Activated B cell treated with CpG ODN at 0.5 μM for 24 hours (primary cell): ENCODE results near the gene LYPD1. TPM values are rescaled to one million over a fixed set of nuclear protein-coding genes. Genes with fewer than 3 reads are reported as not detected.

Source experiments
- ATAC-seq: fragments of 200-7000 bp; cut with Tn5 transposase; one replicate; pipeline ENCODE4 v1.10.0; 2021; ENCODE audit warnings: low read depth, mild to moderate bottlenecking, moderate library complexity
- CTCF ChIA-PET: fragments of 350-600 bp; sonication (Branson Sonifier 250); formaldehyde crosslinking; loops from one replicate; lab custom pipeline; 2021; ENCODE audit warnings: antibody characterized with exemption; lab: Charles Lee
- POLR2A ChIA-PET: fragments of 350-600 bp; sonication (Branson Sonifier 250); formaldehyde crosslinking; loops from one replicate; lab custom pipeline; 2021; ENCODE audit warnings: antibody characterized with exemption; lab: Charles Lee
- DNase-seq: peaks from one replicate; pipeline ENCODE4 v3.0.0; 2022
- H3K27ac Mint-ChIP-seq: one replicate; pipeline ENCODE4 v1.8.0; 2020; ENCODE audit warnings: mixed read lengths
- H3K27me3 Mint-ChIP-seq: one replicate; pipeline ENCODE4 v1.8.0; 2021; ENCODE audit warnings: mixed read lengths
- H3K36me3 Mint-ChIP-seq: one replicate; pipeline ENCODE4 v1.8.0; 2021; ENCODE audit warnings: low read depth, mixed read lengths
- H3K4me1 Mint-ChIP-seq: one replicate; pipeline ENCODE4 v1.8.0; 2021; ENCODE audit warnings: mixed read lengths
- H3K4me3 Mint-ChIP-seq: one replicate; pipeline ENCODE4 v1.8.0; 2020; ENCODE audit warnings: mild to moderate bottlenecking, mixed read lengths
- H3K9me3 Mint-ChIP-seq: one replicate; pipeline ENCODE4 v1.8.0; 2020; ENCODE audit warnings: mixed read lengths
- intact Hi-C: fragments of 100-400 bp; cut with micrococcal nuclease; formaldehyde crosslinking; loops from one replicate; pipeline ENCODE4 v1.15.1; 2024
- total RNA-seq: library from RNA; stranded (reverse); gene quantifications from 2 replicates; pipeline ENCODE4 v1.2.3, GENCODE V29; 2022
- TF ChIP-seq, protein P1 (sequence below): fragments of 200-600 bp; IDR thresholded peaks from one replicate; pipeline ENCODE4 v1.8.0; 2022; ENCODE audit warnings: antibody characterized with exemption, mild to moderate bottlenecking

Gene LYPD1
- total RNA-seq, 1 donor from 2014 or later: not detected

DNA sequence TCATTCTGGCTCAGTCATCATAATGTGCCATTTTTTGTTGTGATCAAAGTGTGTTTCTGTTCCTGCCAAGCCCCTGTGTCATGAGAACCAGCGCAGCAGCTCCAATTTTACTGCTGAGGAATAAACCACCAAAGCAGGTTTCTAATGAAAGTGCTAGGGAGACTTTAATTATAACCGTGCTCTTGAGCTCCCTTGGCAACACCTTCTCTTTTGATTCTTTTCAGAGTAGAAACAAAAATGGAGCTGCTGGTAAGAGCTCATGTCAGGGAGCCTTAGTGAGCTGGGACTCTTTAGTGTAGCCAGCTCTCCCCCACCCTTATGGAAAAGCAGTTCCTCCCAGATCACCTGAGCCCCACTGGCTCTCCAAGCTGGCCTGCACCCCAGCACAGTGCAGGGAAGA is 74.3 kb downstream of the LYPD1 start:
- no peaks in the 10 kb centered on the region for H3K4me1 Mint-ChIP-seq
- no peaks in the 10 kb centered on the region for H3K36me3 Mint-ChIP-seq
- intact Hi-C loops: no loop called here
- no peak overlapping the region for H3K27ac Mint-ChIP-seq
- H3K4me3 Mint-ChIP-seq: no peak overlapping the region
- ChIA-PET POLR2A (no interaction called here), CTCF (interaction anchor here (0.7 kb wide), 1 partner anchor 28 kb away, joined by 3 read pairs; no protein-coding TSS in a partner anchor)
- no peaks in the 10 kb centered on the region for H3K9me3 Mint-ChIP-seq
- DNase-seq (no peak), ATAC-seq (no peak)
- no peaks in the 10 kb centered on the region for H3K27me3 Mint-ChIP-seq
- TF ChIP-seq, protein P1, sequence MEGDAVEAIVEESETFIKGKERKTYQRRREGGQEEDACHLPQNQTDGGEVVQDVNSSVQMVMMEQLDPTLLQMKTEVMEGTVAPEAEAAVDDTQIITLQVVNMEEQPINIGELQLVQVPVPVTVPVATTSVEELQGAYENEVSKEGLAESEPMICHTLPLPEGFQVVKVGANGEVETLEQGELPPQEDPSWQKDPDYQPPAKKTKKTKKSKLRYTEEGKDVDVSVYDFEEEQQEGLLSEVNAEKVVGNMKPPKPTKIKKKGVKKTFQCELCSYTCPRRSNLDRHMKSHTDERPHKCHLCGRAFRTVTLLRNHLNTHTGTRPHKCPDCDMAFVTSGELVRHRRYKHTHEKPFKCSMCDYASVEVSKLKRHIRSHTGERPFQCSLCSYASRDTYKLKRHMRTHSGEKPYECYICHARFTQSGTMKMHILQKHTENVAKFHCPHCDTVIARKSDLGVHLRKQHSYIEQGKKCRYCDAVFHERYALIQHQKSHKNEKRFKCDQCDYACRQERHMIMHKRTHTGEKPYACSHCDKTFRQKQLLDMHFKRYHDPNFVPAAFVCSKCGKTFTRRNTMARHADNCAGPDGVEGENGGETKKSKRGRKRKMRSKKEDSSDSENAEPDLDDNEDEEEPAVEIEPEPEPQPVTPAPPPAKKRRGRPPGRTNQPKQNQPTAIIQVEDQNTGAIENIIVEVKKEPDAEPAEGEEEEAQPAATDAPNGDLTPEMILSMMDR: no peak

DNA sequence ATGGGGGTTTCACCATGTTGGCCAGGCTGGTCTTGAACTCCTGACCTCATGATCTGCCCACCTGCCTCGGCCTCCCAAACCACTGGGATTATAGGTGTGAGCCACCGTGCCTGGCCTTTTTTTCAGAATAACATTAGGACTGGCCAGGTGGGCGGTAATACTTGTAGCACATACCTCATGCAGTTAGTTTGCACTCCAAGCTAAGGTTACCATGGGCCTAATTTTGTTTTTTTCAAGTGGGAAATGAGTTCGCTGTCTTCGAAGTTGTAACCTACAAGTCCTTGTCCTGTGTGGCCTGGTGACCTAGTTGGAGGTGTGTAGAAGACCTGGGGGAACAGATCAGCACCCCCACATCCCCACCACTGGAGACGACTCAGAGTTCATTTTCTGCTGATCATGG is 74.8 kb downstream of the LYPD1 start:
- DNase-seq: no peak
- CTCF ChIA-PET: interaction anchor here (0.7 kb wide), 1 partner anchor 28 kb away, joined by 3 read pairs; no protein-coding TSS in a partner anchor
- Mint-ChIP-seq H3K27me3 (no peaks in the 10 kb centered on the region), H3K4me3 (no peak overlapping the region), H3K9me3 (no peaks in the 10 kb centered on the region), H3K27ac (no peak overlapping the region), H3K4me1 (no peaks in the 10 kb centered on the region), H3K36me3 (no peaks in the 10 kb centered on the region)
- no peak for ATAC-seq
- TF ChIP-seq, protein P1: no peak
- POLR2A ChIA-PET: no interaction called here
- intact Hi-C loops: no loop called here
